ENCODE data around the gene CSF3R.

DNA sequence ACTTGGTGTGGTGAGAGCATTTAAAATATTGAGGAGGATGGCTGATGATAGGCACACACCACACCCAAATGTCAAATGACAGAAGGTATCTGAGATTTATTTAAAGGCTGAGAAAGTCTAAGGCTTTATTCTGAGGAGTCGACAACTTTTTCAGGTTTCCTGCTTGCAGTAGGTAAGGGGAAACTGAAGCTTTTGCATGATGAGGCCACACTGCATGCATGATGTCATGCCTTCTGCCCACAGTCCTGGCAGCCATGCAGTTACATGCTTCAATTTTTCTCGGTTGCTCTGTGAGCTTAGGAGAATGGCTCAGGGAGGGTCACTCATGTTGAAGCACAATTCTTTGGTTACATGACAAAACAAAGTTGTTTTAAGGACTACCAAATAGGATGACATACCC lies 39.4 kb downstream of the CSF3R start:
- TF ChIP-seq PRRX2 (CRISPR knock-in tag; IDR thresholded peaks at IDR 0.05) (no peak), MXD4 (CRISPR knock-in tag; IDR thresholded peaks at IDR 0.05; ENCODE audit: borderline replicate concordance) (no peak), ESRRA (CRISPR knock-in tag; IDR thresholded peaks at IDR 0.05; ENCODE audit: borderline replicate concordance) (no peak)
- TF ChIP-seq, protein P1, sequence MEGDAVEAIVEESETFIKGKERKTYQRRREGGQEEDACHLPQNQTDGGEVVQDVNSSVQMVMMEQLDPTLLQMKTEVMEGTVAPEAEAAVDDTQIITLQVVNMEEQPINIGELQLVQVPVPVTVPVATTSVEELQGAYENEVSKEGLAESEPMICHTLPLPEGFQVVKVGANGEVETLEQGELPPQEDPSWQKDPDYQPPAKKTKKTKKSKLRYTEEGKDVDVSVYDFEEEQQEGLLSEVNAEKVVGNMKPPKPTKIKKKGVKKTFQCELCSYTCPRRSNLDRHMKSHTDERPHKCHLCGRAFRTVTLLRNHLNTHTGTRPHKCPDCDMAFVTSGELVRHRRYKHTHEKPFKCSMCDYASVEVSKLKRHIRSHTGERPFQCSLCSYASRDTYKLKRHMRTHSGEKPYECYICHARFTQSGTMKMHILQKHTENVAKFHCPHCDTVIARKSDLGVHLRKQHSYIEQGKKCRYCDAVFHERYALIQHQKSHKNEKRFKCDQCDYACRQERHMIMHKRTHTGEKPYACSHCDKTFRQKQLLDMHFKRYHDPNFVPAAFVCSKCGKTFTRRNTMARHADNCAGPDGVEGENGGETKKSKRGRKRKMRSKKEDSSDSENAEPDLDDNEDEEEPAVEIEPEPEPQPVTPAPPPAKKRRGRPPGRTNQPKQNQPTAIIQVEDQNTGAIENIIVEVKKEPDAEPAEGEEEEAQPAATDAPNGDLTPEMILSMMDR (IDR thresholded peaks at IDR 0.05): no peak
